ENCODE results near the gene KCNG2.

DNA sequence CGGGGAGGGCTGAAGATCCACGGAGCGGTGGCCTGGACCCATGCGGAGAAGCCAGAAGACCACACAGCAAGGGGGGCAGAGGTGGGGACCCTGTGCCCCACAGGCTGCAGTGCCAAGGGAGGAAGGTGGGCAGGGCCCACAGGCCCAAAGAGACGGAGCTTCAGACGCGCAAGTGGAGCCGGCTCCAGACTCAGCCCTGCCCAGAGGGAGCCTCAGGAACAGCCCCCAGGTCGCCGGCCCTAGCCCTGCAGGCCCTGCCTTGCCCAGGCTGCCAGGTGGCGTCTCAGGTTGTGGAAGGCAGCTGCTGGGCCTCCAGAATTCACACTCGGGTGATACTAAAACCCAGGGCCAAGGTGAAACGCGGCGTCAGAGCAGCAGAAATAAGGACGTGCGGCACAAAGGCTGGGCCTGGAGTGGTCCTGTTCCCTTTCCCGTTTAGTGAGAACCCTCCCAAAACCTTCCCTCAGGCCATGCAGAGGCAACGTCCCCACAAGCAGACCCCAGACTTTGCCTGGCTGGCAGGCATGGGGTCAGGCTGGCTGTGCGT is 116.9 kb downstream of the KCNG2 start:
- TF ChIP-seq RAD21 (conservative IDR thresholded peaks at IDR 0.05) (no peak), CTCF (IDR thresholded peaks at IDR 0.05; ENCODE audit: poor library complexity, severe bottlenecking) (no peak), EP300 (conservative IDR thresholded peaks at IDR 0.05; ENCODE audit: poor library complexity, severe bottlenecking) (no peak), SMC3 (conservative IDR thresholded peaks at IDR 0.05; ENCODE audit: poor library complexity) (no peak), EZH2 (IDR thresholded peaks at IDR 0.05; ENCODE audit: borderline replicate concordance, insufficient read depth, low read length, poor library complexity, severe bottlenecking) (no peak), TAF1 (IDR thresholded peaks at IDR 0.05; ENCODE audit: low read depth) (no peak)
- TF ChIP-seq, protein P1, sequence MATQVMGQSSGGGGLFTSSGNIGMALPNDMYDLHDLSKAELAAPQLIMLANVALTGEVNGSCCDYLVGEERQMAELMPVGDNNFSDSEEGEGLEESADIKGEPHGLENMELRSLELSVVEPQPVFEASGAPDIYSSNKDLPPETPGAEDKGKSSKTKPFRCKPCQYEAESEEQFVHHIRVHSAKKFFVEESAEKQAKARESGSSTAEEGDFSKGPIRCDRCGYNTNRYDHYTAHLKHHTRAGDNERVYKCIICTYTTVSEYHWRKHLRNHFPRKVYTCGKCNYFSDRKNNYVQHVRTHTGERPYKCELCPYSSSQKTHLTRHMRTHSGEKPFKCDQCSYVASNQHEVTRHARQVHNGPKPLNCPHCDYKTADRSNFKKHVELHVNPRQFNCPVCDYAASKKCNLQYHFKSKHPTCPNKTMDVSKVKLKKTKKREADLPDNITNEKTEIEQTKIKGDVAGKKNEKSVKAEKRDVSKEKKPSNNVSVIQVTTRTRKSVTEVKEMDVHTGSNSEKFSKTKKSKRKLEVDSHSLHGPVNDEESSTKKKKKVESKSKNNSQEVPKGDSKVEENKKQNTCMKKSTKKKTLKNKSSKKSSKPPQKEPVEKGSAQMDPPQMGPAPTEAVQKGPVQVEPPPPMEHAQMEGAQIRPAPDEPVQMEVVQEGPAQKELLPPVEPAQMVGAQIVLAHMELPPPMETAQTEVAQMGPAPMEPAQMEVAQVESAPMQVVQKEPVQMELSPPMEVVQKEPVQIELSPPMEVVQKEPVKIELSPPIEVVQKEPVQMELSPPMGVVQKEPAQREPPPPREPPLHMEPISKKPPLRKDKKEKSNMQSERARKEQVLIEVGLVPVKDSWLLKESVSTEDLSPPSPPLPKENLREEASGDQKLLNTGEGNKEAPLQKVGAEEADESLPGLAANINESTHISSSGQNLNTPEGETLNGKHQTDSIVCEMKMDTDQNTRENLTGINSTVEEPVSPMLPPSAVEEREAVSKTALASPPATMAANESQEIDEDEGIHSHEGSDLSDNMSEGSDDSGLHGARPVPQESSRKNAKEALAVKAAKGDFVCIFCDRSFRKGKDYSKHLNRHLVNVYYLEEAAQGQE (IDR thresholded peaks at IDR 0.05; ENCODE audit: borderline replicate concordance) = no peak
